Stomach (tissue), 4 donors: ENCODE data around the gene STK32A.

Experiments used
- CTCF ChIP-seq, 7 experiments: fragments of 450-650 bp in 4 of 7; fragments of 200-600 bp in 3 of 7; sonication (generic) in 3 of 7; IDR thresholded peaks; one replicate each; pipeline ENCODE4 v1.5.1; 2016 to 2019; ENCODE audit warnings: antibody characterized with exemption in 7 of 7, control low read depth in 2 of 7, mild to moderate bottlenecking in 1 of 7
- POLR2AphosphoS5 ChIP-seq, 3 donors: sonication (generic); formaldehyde crosslinking; IDR thresholded peaks; one replicate each; pipeline ENCODE4 v1.6.1; 2016; ENCODE audit warnings: antibody characterized with exemption in 3 of 3

GRCh38 chr5:147397616-147398015, 162.8 kb downstream of the STK32A start:
- TF ChIP-seq CTCF (IDR thresholded peaks at IDR 0.05) (no peak), POLR2AphosphoS5 (IDR thresholded peaks at IDR 0.05) (no peak)
